B cell (primary cell): ENCODE measurements around the gene DUSP7. TPM values are rescaled to one million over a fixed set of nuclear protein-coding genes. Genes with fewer than 3 reads are reported as not detected.

Source experiments
- ATAC-seq: fragments of 200-7000 bp; cut with Tn5 transposase; one replicate; pipeline ENCODE4 v1.10.0; 2021; ENCODE audit warnings: low read depth, mild to moderate bottlenecking, moderate number of reproducible peaks, moderate library complexity
- CTCF ChIA-PET: fragments of 350-600 bp; sonication (Branson Sonifier 250); formaldehyde crosslinking; loops from one replicate; lab custom pipeline; 2021; ENCODE audit warnings: antibody characterized with exemption, inconsistent platforms; lab: Charles Lee
- POLR2A ChIA-PET: fragments of 350-600 bp; sonication (Branson Sonifier 250); formaldehyde crosslinking; loops from one replicate; lab custom pipeline; 2021; ENCODE audit warnings: antibody characterized with exemption; lab: Charles Lee
- DNase-seq: peaks from one replicate; pipeline ENCODE4 v3.0.0; 2013
- H2AFZ ChIP-seq: 2 replicates; pipeline ENCODE4 v1.6.1; 2012; ENCODE audit warnings: mild to moderate bottlenecking, low read depth, low read length; ENCODE audit not compliant: insufficient read depth, poor library complexity, severe bottlenecking
- H3K27ac ChIP-seq, 2 donors: 1 replicate in 1 of 2; 2 replicates in 1 of 2; pipeline ENCODE4 v1.5.1; 2012 to 2013; ENCODE audit warnings: low read length in 2 of 2, mild to moderate bottlenecking in 2 of 2, moderate library complexity in 1 of 2
- H3K27me3 ChIP-seq, 4 experiments: fragments of 200-600 bp in 1 of 4; sonication (generic) in 1 of 4; replicated peaks in 1 of 4; 1 replicate in 2 of 4; 2 replicates in 2 of 4; pipeline versions ENCODE4 v1.6.1 to v1.7.0; 2013 to 2016; ENCODE audit warnings: low read length in 3 of 4, mild to moderate bottlenecking in 2 of 4, mixed read lengths in 1 of 4, moderate library complexity in 1 of 4; ENCODE audit not compliant: insufficient read depth in 4 of 4, control insufficient read depth in 3 of 4; ENCODE audit errors: control extremely low read depth in 1 of 4
- H3K36me3 ChIP-seq, 2 experiments: replicated peaks in 1 of 2; 1 replicate in 1 of 2; 2 replicates in 1 of 2; pipeline versions ENCODE4 v1.6.1 to v1.7.1; 2013; ENCODE audit warnings: low read length in 1 of 2; ENCODE audit not compliant: insufficient read depth in 2 of 2, control insufficient read depth in 1 of 2; ENCODE audit errors: control extremely low read depth in 1 of 2, extremely low read depth in 1 of 2
- H3K4me1 ChIP-seq, 2 donors: fragments of 200-600 bp in 1 of 2; sonication (generic) in 1 of 2; 1 replicate in 1 of 2; 2 replicates in 1 of 2; pipeline versions ENCODE4 v1.5.1 to v1.6.1; 2013 to 2017; ENCODE audit warnings: low read length in 2 of 2; ENCODE audit not compliant: control insufficient read depth in 2 of 2, insufficient read depth in 2 of 2
- H3K4me2 ChIP-seq: replicated peaks from 2 replicates; pipeline ENCODE3; 2012; ENCODE audit warnings: mild to moderate bottlenecking, low read depth, low read length; ENCODE audit not compliant: poor library complexity, severe bottlenecking
- H3K4me3 ChIP-seq, 5 experiments: fragments of 200-600 bp in 1 of 5; sonication (generic) in 1 of 5; 1 replicate in 3 of 5; 2 replicates in 2 of 5; pipeline versions ENCODE4 v1.5.1 to v1.7.0; 2011 to 2016; ENCODE audit warnings: low read length in 4 of 5, mild to moderate bottlenecking in 4 of 5, low read depth in 2 of 5, control low read depth in 1 of 5, moderate library complexity in 1 of 5; ENCODE audit not compliant: insufficient read depth in 1 of 5; ENCODE audit errors: control extremely low read depth in 1 of 5, extremely low read depth in 1 of 5
- H3K79me2 ChIP-seq: fragments of 200-600 bp; sonication (generic); one replicate; pipeline ENCODE4 v1.6.0; 2016; ENCODE audit warnings: low read length; ENCODE audit not compliant: control insufficient read depth, insufficient read depth
- H3K9ac ChIP-seq: fragments of 200-600 bp; sonication (generic); 2 replicates; pipeline ENCODE4 v1.6.1; 2017; ENCODE audit warnings: mild to moderate bottlenecking, low read length, moderate library complexity
- H3K9me3 ChIP-seq, 3 donors: one replicate each; pipeline versions ENCODE4 v1.6.1 to v1.7.1; 2013; ENCODE audit warnings: low read length in 2 of 3; ENCODE audit not compliant: control insufficient read depth in 2 of 3, insufficient read depth in 1 of 3; ENCODE audit errors: control extremely low read depth in 1 of 3
- H4K20me1 ChIP-seq: 2 replicates; pipeline ENCODE4 v1.6.0; 2012; ENCODE audit warnings: mild to moderate bottlenecking, low read length; ENCODE audit not compliant: insufficient read depth, control insufficient read depth, poor library complexity, severe bottlenecking
- H3K27ac Mint-ChIP-seq: one replicate; pipeline ENCODE4 v1.8.0; 2021; ENCODE audit warnings: mixed read lengths
- H3K27me3 Mint-ChIP-seq: one replicate; pipeline ENCODE4 v1.8.0; 2021; ENCODE audit warnings: mixed read lengths
- H3K4me1 Mint-ChIP-seq: one replicate; pipeline ENCODE4 v1.8.0; 2021; ENCODE audit warnings: mixed read lengths
- H3K4me3 Mint-ChIP-seq: one replicate; pipeline ENCODE4 v1.8.0; 2021; ENCODE audit warnings: mixed read lengths
- H3K9me3 Mint-ChIP-seq: one replicate; pipeline ENCODE4 v1.8.0; 2022; ENCODE audit warnings: mixed read lengths; ENCODE audit not compliant: insufficient read depth
- EZH2 ChIP-seq: IDR thresholded peaks from 2 replicates; pipeline ENCODE4 v1.6.1; 2012; ENCODE audit warnings: borderline replicate concordance, low read depth, mild to moderate bottlenecking, moderate library complexity, low read length; ENCODE audit not compliant: insufficient read depth, poor library complexity, severe bottlenecking
- WGBS: methylation state at CpG from one replicate; pipeline ENCODE4 v1.1.5; 2013; ENCODE audit warnings: missing lambda C conversion rate; ENCODE audit not compliant: insufficient coverage; 5-methylcytosine and 5-hydroxymethylcytosine counted together
- intact Hi-C: fragments of 100-400 bp; cut with micrococcal nuclease; formaldehyde crosslinking; loops from one replicate; pipeline ENCODE4 v1.10.0; 2022
- polyA plus RNA-seq: library from polyadenylated mRNA; depleted of rRNA; stranded (reverse); fragments of >200 nt; gene quantifications from 2 replicates; pipeline ENCODE4 v1.2.3, GENCODE V29; 2012
- total RNA-seq, 2 donors: library from RNA; stranded (reverse); fragments of 120-200 nt in 1 of 2; gene quantifications; 1 replicate in 1 of 2; 2 replicates in 1 of 2; pipeline versions ENCODE4 v1.2.3 to v1.2.4, GENCODE V29; 2013 to 2022
- TF ChIP-seq, protein P1 (sequence below): fragments of 200-600 bp; IDR thresholded peaks from one replicate; pipeline ENCODE4 v1.8.0; 2022; ENCODE audit warnings: antibody characterized with exemption, mild to moderate bottlenecking

The DUSP7 gene
- total and polyA plus RNA-seq, 2 donors (not counting 1 experiment from before 2014, with no cell fraction given): 5.1 to 6.9 TPM

- no peak for TF ChIP-seq EZH2
- TF ChIP-seq, protein P1, sequence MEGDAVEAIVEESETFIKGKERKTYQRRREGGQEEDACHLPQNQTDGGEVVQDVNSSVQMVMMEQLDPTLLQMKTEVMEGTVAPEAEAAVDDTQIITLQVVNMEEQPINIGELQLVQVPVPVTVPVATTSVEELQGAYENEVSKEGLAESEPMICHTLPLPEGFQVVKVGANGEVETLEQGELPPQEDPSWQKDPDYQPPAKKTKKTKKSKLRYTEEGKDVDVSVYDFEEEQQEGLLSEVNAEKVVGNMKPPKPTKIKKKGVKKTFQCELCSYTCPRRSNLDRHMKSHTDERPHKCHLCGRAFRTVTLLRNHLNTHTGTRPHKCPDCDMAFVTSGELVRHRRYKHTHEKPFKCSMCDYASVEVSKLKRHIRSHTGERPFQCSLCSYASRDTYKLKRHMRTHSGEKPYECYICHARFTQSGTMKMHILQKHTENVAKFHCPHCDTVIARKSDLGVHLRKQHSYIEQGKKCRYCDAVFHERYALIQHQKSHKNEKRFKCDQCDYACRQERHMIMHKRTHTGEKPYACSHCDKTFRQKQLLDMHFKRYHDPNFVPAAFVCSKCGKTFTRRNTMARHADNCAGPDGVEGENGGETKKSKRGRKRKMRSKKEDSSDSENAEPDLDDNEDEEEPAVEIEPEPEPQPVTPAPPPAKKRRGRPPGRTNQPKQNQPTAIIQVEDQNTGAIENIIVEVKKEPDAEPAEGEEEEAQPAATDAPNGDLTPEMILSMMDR: no peak
- no peaks in the 10 kb centered on the region for H3K36me3 ChIP-seq
- intact Hi-C loops: no loop called here
These were observed 48.6 kb upstream of the DUSP7 start for GRCh38 chr3:52104684-52105640.

DNA sequence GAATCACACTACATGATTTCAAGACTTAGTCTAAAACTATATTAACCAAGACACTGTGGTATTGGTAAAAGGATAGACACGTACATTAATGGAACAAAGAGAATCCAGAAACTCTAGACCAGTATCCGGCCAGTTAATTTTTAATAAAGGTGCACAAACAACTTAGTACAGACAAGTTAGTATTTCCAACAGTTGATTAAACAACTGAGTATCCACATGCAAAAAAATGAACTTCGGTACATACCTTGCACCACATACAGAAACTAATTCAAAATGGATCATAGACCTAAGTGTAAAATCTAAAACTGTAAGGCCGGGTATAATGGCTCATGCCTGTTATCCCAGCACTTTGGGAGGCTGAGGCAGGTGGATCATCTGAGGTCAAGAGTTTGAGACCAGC, 46.6 kb upstream of the DUSP7 start:
- ChIA-PET POLR2A (no interaction called here), CTCF (no interaction called here)
- no peaks in the 10 kb centered on the region for H3K79me2 ChIP-seq
- no peak for ATAC-seq
- TF ChIP-seq EZH2: no peak
- TF ChIP-seq, protein P1: no peak
- H2AFZ ChIP-seq: no peak overlapping the region
- DNase-seq: no peak
- no peaks in the 10 kb centered on the region for H3K36me3 ChIP-seq
- H4K20me1 ChIP-seq: no peaks in the 10 kb centered on the region
- H3K4me3 ChIP-seq: no peak overlapping the region
- Mint-ChIP-seq H3K4me1 (no peaks in the 10 kb centered on the region), H3K4me3 (no peak overlapping the region), H3K27ac (no peak overlapping the region), H3K9me3 (peaks cover 4% of the 10 kb centered on the region), H3K27me3 (no peaks in the 10 kb centered on the region)
- H3K27me3 ChIP-seq: no peaks in the 10 kb centered on the region
- no peak overlapping the region for H3K9ac ChIP-seq
- intact Hi-C loops: no loop called here
- H3K9me3 ChIP-seq: peaks cover 0 to 7% (median 3%) of the 10 kb centered on the region in 3 donors
- no peak overlapping the region for H3K4me2 ChIP-seq
- WGBS: no CpG with 5 or more reads among the region's 4 CpGs
- no peaks in the 10 kb centered on the region for H3K4me1 ChIP-seq
- H3K27ac ChIP-seq: no peak overlapping the region

More at GRCh38 chr3:52104684-52105640, 48.6 kb upstream of the DUSP7 start:
- H3K79me2 ChIP-seq: no peaks in the 10 kb centered on the region
- H3K27ac ChIP-seq: no peak overlapping the region
- Mint-ChIP-seq H3K4me3 (no peak overlapping the region), H3K27ac (no peak overlapping the region), H3K9me3 (peaks cover 4% of the 10 kb centered on the region), H3K27me3 (no peaks in the 10 kb centered on the region), H3K4me1 (peaks cover 3% of the 10 kb centered on the region)
- ATAC-seq: no peak
- H3K4me1 ChIP-seq: peaks cover 0 to 7% of the 10 kb centered on the region in 2 donors
- H3K27me3 ChIP-seq: no peaks in the 10 kb centered on the region
- no peak overlapping the region for H2AFZ ChIP-seq
- peaks cover 0 to 7% (median 3%) of the 10 kb centered on the region in 3 donors for H3K9me3 ChIP-seq
- POLR2A ChIA-PET: no interaction called here
- H3K4me2 ChIP-seq: no peak overlapping the region
- no peak overlapping the region for H3K4me3 ChIP-seq
- no peak for DNase-seq
- CTCF ChIA-PET: no interaction called here
- no peak overlapping the region for H3K9ac ChIP-seq
- no peaks in the 10 kb centered on the region for H4K20me1 ChIP-seq
- WGBS: 97% methylated on average over 7 of the region's 10 CpGs
